Mesenchymal stem cell (in vitro differentiated cells and primary cell): Measurements from ENCODE around the gene LIPE.

Source experiments
- DNase-seq: peaks from one replicate; pipeline ENCODE4 v3.0.0-alpha.2; 2013
- H2AFZ ChIP-seq: one replicate; pipeline ENCODE4 v1.6.1; 2013; ENCODE audit warnings: low read depth, mild to moderate bottlenecking, control low read depth, inconsistent platforms, low read length, moderate library complexity
- H2AK5ac ChIP-seq: 2 replicates; pipeline ENCODE4 v1.6.1; 2013; ENCODE audit warnings: low read length, moderate library complexity, mild to moderate bottlenecking, inconsistent platforms; ENCODE audit not compliant: severe bottlenecking
- H2BK120ac ChIP-seq: one replicate; pipeline ENCODE4 v1.6.1; 2013; ENCODE audit warnings: low read depth, mild to moderate bottlenecking, inconsistent platforms, low read length, moderate library complexity
- H2BK12ac ChIP-seq, 2 experiments: one replicate each; pipeline ENCODE4 v1.6.1; 2013; ENCODE audit warnings: inconsistent platforms in 2 of 2, low read length in 2 of 2, mild to moderate bottlenecking in 2 of 2, moderate library complexity in 2 of 2, control low read depth in 1 of 2
- H2BK15ac ChIP-seq: one replicate; pipeline ENCODE4 v1.6.1; 2013; ENCODE audit warnings: mild to moderate bottlenecking, low read depth, inconsistent platforms; ENCODE audit not compliant: poor library complexity, severe bottlenecking
- H2BK5ac ChIP-seq: 2 replicates; pipeline ENCODE4 v1.6.1; 2013; ENCODE audit warnings: low read depth, mild to moderate bottlenecking, low read length, control low read depth, inconsistent platforms; ENCODE audit not compliant: poor library complexity, severe bottlenecking
- H3K14ac ChIP-seq, 2 experiments: one replicate each; pipeline ENCODE4 v1.6.1; 2013; ENCODE audit warnings: inconsistent platforms in 2 of 2, low read length in 2 of 2, control low read depth in 1 of 2, mild to moderate bottlenecking in 1 of 2, moderate library complexity in 1 of 2
- H3K18ac ChIP-seq, 2 experiments: one replicate each; pipeline ENCODE4 v1.6.1; 2013; ENCODE audit warnings: inconsistent platforms in 2 of 2, low read length in 2 of 2, control low read depth in 1 of 2, low read depth in 1 of 2, mild to moderate bottlenecking in 1 of 2
- H3K23ac ChIP-seq, 2 experiments: one replicate each; pipeline ENCODE4 v1.6.1; 2013; ENCODE audit warnings: inconsistent platforms in 2 of 2, low read length in 2 of 2, mild to moderate bottlenecking in 2 of 2, moderate library complexity in 2 of 2, control low read depth in 1 of 2
- H3K27ac ChIP-seq: 2 replicates; pipeline ENCODE4 v1.5.1; 2013; ENCODE audit warnings: mild to moderate bottlenecking, moderate library complexity, low read length, control low read depth, inconsistent platforms; ENCODE audit not compliant: poor library complexity, severe bottlenecking
- H3K27me3 ChIP-seq, 2 experiments: 2 replicates each; pipeline versions ENCODE4 v1.6.1 to v1.7.0; 2013; ENCODE audit warnings: low read length in 2 of 2, mild to moderate bottlenecking in 2 of 2, moderate library complexity in 2 of 2, control low read depth in 1 of 2, inconsistent platforms in 1 of 2; ENCODE audit not compliant: control insufficient read depth in 1 of 2, insufficient read depth in 1 of 2
- H3K36me3 ChIP-seq, 2 experiments: 2 replicates each; pipeline versions ENCODE4 v1.6.1 to v1.7.0; 2013; ENCODE audit warnings: low read length in 2 of 2, control low read depth in 1 of 2, inconsistent platforms in 1 of 2, low read depth in 1 of 2, mild to moderate bottlenecking in 1 of 2; ENCODE audit not compliant: insufficient read depth in 2 of 2, control insufficient read depth in 1 of 2
- H3K4ac ChIP-seq, 2 experiments: one replicate each; pipeline ENCODE4 v1.6.1; 2013; ENCODE audit warnings: inconsistent platforms in 2 of 2, low read length in 2 of 2, mild to moderate bottlenecking in 2 of 2, moderate library complexity in 2 of 2, control low read depth in 1 of 2, low read depth in 1 of 2
- H3K4me1 ChIP-seq: 2 replicates; pipeline ENCODE4 v1.6.1; 2013; ENCODE audit warnings: low read depth, low read length, control low read depth; ENCODE audit not compliant: control insufficient read depth, insufficient read depth
- H3K4me2 ChIP-seq: 2 replicates; pipeline ENCODE4 v1.6.1; 2013; ENCODE audit warnings: low read length, mild to moderate bottlenecking, inconsistent platforms; ENCODE audit not compliant: poor library complexity, severe bottlenecking
- H3K4me3 ChIP-seq, 2 experiments: 2 replicates each; pipeline versions ENCODE4 v1.5.1 to v1.7.0; 2013; ENCODE audit warnings: low read length in 2 of 2, mild to moderate bottlenecking in 2 of 2, control low read depth in 1 of 2, low read depth in 1 of 2; ENCODE audit not compliant: insufficient read depth in 1 of 2
- H3K79me1 ChIP-seq: replicated peaks from 2 replicates; pipeline ENCODE4 v1.6.1; 2013; ENCODE audit warnings: mild to moderate bottlenecking, control low read depth, low read length, inconsistent platforms; ENCODE audit not compliant: poor library complexity, severe bottlenecking
- H3K9ac ChIP-seq: 2 replicates; pipeline ENCODE4 v1.7.0; 2013; ENCODE audit warnings: mild to moderate bottlenecking, low read length, moderate library complexity
- H3K9me3 ChIP-seq: 2 replicates; pipeline ENCODE4 v1.7.0; 2013; ENCODE audit warnings: mild to moderate bottlenecking, low read length; ENCODE audit not compliant: control insufficient read depth
- H4K8ac ChIP-seq: one replicate; pipeline ENCODE4 v1.6.1; 2013; ENCODE audit warnings: inconsistent platforms, mild to moderate bottlenecking, low read length, moderate library complexity
- H4K91ac ChIP-seq: one replicate; pipeline ENCODE4 v1.6.1; 2013; ENCODE audit warnings: mild to moderate bottlenecking, low read length, inconsistent platforms
- WGBS: methylation state at CpG from one replicate; pipeline ENCODE4 v1.1.7; 2013; ENCODE audit warnings: mixed read lengths; 5-methylcytosine and 5-hydroxymethylcytosine counted together

The LIPE gene

DNA sequence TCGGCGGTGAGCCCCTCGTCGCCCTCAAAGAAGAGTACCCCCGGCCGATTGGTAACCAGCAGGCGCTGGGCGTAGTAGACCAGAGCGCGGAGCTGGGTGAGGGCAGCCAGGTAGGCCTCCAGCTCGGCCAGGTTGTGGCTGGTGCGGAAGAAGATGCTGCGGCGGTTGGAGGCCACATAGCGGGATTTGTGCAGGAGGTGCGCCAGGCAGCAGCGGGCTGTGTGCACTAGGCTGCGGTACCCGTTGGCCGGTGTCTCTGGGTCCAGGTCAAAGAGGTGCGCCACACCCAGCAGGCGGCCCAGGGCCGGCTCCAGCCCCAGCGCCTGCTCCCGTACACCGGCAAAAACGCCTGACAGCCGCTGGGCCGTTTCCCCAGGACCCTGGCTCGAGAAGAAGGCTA is 16.8 kb downstream of the LIPE start:
- Histone ChIP-seq H4K8ac (no peak overlapping the region), H3K9me3 (no peaks in the 10 kb centered on the region), H4K91ac (no peak overlapping the region), H3K36me3 (peaks cover 0 to 21% of the 10 kb centered on the region in 2 experiments), H2BK120ac (no peak overlapping the region), H3K18ac (no peak overlapping the region), H2BK15ac (no peak overlapping the region), H3K9ac (no peak overlapping the region), H3K4me3 (no peak overlapping the region), H3K4me2 (no peak overlapping the region), H2AK5ac (no peak overlapping the region), H3K4me1 (peaks cover 27% of the 10 kb centered on the region), H3K27ac (no peak overlapping the region), H3K79me1 (peaks cover 7% of the 10 kb centered on the region), H2BK5ac (no peak overlapping the region), H2BK12ac (no peak overlapping the region), H3K4ac (no peak overlapping the region), H3K23ac (no peak overlapping the region), H2AFZ (no peak overlapping the region), H3K14ac (no peak overlapping the region), H3K27me3 (no peaks in the 10 kb centered on the region)
- no peak for DNase-seq
- 94% methylated on average over 30 of the region's 30 CpGs for WGBS

- H4K8ac ChIP-seq: no peak overlapping the region
- no peak overlapping the region for H2BK120ac ChIP-seq
- no peak overlapping the region for H4K91ac ChIP-seq
- H3K27me3 ChIP-seq: no peaks in the 10 kb centered on the region
- H2BK12ac ChIP-seq: no peak overlapping the region
- no peak overlapping the region for H3K4me2 ChIP-seq
- peaks cover 0 to 21% of the 10 kb centered on the region in 2 experiments for H3K36me3 ChIP-seq
- H3K9ac ChIP-seq: no peak overlapping the region
- no peak overlapping the region for H3K4me3 ChIP-seq
- no peak overlapping the region for H3K23ac ChIP-seq
- H3K79me1 ChIP-seq: peaks cover 7% of the 10 kb centered on the region
- H2BK5ac ChIP-seq: no peak overlapping the region
- H2BK15ac ChIP-seq: no peak overlapping the region
- DNase-seq: no peak
- H3K27ac ChIP-seq: no peak overlapping the region
- H3K4me1 ChIP-seq: peaks cover 27% of the 10 kb centered on the region
- no peak overlapping the region for H2AK5ac ChIP-seq
- no peak overlapping the region for H3K4ac ChIP-seq
- H2AFZ ChIP-seq: no peak overlapping the region
- no peaks in the 10 kb centered on the region for H3K9me3 ChIP-seq
- WGBS: 93% methylated on average over 6 of the region's 6 CpGs
- H3K18ac ChIP-seq: no peak overlapping the region
- H3K14ac ChIP-seq: no peak overlapping the region
Measured at GRCh38 chr19:42409477-42409876, 17.7 kb downstream of the LIPE start.

GRCh38 chr19:42407816-42408175 is 19.4 kb downstream of the LIPE start:
- Histone ChIP-seq H2BK120ac (no peak overlapping the region), H4K8ac (no peak overlapping the region), H3K27ac (no peak overlapping the region), H3K18ac (no peak overlapping the region), H3K4me1 (peaks cover 25% of the 10 kb centered on the region), H3K9ac (no peak overlapping the region), H2BK12ac (no peak overlapping the region), H2AFZ (no peak overlapping the region), H3K4me2 (no peak overlapping the region), H2BK15ac (no peak overlapping the region), H3K9me3 (no peaks in the 10 kb centered on the region), H2AK5ac (no peak overlapping the region), H3K27me3 (no peaks in the 10 kb centered on the region), H3K14ac (no peak overlapping the region), H4K91ac (no peak overlapping the region), H3K36me3 (peaks cover 0 to 21% of the 10 kb centered on the region in 2 experiments), H3K4me3 (no peak overlapping the region), H3K4ac (no peak overlapping the region), H3K23ac (no peak overlapping the region), H3K79me1 (peaks cover 7% of the 10 kb centered on the region), H2BK5ac (no peak overlapping the region)
- DNase-seq: no peak
- 97% methylated on average over 10 of the region's 10 CpGs for WGBS

GRCh38 chr19:42407085-42407815 is 19.9 kb downstream of the LIPE start:
- H3K18ac ChIP-seq: no peak overlapping the region
- H3K27me3 ChIP-seq: no peaks in the 10 kb centered on the region
- H3K9ac ChIP-seq: no peak overlapping the region
- H2BK15ac ChIP-seq: no peak overlapping the region
- peak overlapping the region; percentile 28 for H4K91ac ChIP-seq
- WGBS: 94% methylated on average over 30 of the region's 30 CpGs
- H3K4me2 ChIP-seq: no peak overlapping the region
- no peak overlapping the region for H4K8ac ChIP-seq
- no peak overlapping the region for H2BK5ac ChIP-seq
- H3K14ac ChIP-seq: no peak overlapping the region
- H2BK120ac ChIP-seq: no peak overlapping the region
- H3K4me1 ChIP-seq: peaks cover 23% of the 10 kb centered on the region
- no peak overlapping the region for H2AFZ ChIP-seq
- no peak overlapping the region for H2AK5ac ChIP-seq
- no peak overlapping the region for H3K4me3 ChIP-seq
- no peaks in the 10 kb centered on the region for H3K9me3 ChIP-seq
- peaks cover 10% of the 10 kb centered on the region for H3K79me1 ChIP-seq
- no peak overlapping the region for H3K27ac ChIP-seq
- H3K4ac ChIP-seq: no peak overlapping the region
- no peak overlapping the region for H2BK12ac ChIP-seq
- no peak for DNase-seq
- peaks cover 0 to 21% of the 10 kb centered on the region in 2 experiments for H3K36me3 ChIP-seq
- H3K23ac ChIP-seq: no peak overlapping the region
